ENCODE results near the gene ITPK1. TPM values are rescaled to one million over a fixed set of nuclear protein-coding genes. Genes with fewer than 3 reads are reported as not detected.

Gene ITPK1
- polyA plus RNA-seq, 4 donors: 98.8 to 153 (median 138) TPM

DNA sequence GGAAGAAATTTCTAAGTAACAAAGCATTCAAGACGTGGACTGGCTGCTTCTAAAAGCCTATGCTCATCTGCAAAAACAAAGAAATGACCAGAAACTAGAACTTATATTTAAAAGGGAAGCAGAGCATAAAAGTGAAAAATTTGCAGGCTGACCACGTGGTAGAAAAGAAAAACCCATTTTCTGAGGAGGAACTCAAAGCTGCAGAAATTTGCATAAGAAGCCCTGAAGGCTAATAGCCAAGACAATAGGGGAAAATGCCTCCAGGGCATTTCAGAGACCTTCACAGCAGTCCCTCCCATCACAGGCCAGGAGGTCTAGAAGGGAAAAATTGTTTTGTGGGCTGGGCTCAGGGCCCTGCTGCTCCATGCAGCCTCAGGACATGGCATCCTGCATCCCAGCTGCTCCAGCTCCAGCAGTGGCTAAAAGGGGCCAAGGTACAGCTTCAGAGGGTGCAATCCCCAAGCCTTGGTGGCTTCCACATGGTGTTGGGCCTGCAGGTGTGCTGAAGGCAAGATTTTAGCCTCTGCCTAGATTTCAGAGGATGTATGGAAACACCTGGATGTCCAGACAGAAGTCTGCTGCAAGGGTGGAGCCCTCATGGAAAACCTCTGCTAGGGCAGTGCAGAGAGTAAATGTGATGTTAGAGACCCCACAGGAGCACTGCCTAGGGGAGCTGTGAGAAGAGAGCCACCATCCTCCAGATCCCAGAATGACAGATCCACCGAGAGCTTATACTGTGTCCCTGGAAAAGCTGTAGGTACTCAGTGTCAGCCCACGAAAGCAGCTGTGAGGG is 137.3 kb downstream of the ITPK1 start:
- FAIRE-seq (no peak), DNase-seq (no peak)
- no peak overlapping the region for H3K4me3 ChIP-seq (ENCODE audit: low read depth in 1 of 3, low read length in 3 of 3)
- peaks cover 0 to 71% of the 10 kb centered on the region in 2 donors for H3K9me3 ChIP-seq (ENCODE audit: control insufficient read depth in 2 of 2, insufficient read depth in 1 of 2, low read depth in 1 of 2, low read length in 1 of 2)
- no peak overlapping the region for H3K27ac ChIP-seq (ENCODE audit: low read depth in 1 of 3, low read length in 2 of 3)
- 86 to 95% (median 89%) methylated on average over 4 of the region's 4 CpGs for WGBS, 3 donors
- H3K4me1 ChIP-seq (ENCODE audit: control insufficient read depth in 3 of 3, insufficient read depth in 2 of 3, low read depth in 1 of 3, low read length in 2 of 3): peaks cover 0 to 6% (median 0%) of the 10 kb centered on the region in 3 donors
- H3K27me3 ChIP-seq (ENCODE audit: control insufficient read depth in 3 of 3, insufficient read depth in 3 of 3, low read length in 3 of 3): no peaks in the 10 kb centered on the region
- H3K36me3 ChIP-seq (ENCODE audit: control insufficient read depth in 3 of 3, insufficient read depth in 2 of 3, low read depth in 1 of 3, low read length in 3 of 3): peaks cover 0 to 86% (median 9%) of the 10 kb centered on the region in 3 donors

DNA sequence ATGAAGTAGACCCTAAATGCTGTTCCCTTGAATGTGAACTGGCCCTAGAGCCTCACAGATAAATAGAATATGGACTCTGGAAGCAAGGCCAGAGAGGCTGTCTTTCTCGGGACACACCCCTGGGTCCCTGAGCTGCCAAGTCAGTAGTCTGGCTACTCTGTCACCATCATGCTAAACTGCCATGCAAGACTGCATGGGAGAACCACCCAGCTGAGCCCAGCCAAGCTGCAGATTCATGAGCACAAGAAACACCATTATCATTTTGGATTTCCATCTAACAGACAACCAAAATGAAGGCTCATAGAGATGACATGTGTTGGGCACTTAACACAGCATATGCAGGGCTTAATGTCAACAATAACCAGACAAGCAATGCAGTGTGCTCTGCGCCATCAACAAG is 139.5 kb downstream of the ITPK1 start:
- Histone ChIP-seq H3K27me3 (ENCODE audit: control insufficient read depth in 3 of 3, insufficient read depth in 3 of 3, low read length in 3 of 3) (no peaks in the 10 kb centered on the region), H3K4me3 (ENCODE audit: low read depth in 1 of 3, low read length in 3 of 3) (no peak overlapping the region), H3K9me3 (ENCODE audit: control insufficient read depth in 2 of 2, insufficient read depth in 1 of 2, low read depth in 1 of 2, low read length in 1 of 2) (peaks cover 0 to 67% of the 10 kb centered on the region in 2 donors), H3K36me3 (ENCODE audit: control insufficient read depth in 3 of 3, insufficient read depth in 2 of 3, low read depth in 1 of 3, low read length in 3 of 3) (peaks cover 0 to 87% (median 6%) of the 10 kb centered on the region in 3 donors), H3K4me1 (ENCODE audit: control insufficient read depth in 3 of 3, insufficient read depth in 2 of 3, low read depth in 1 of 3, low read length in 2 of 3) (peaks cover 0 to 7% (median 0%) of the 10 kb centered on the region in 3 donors), H3K27ac (ENCODE audit: low read depth in 1 of 3, low read length in 2 of 3) (no peak overlapping the region)
- FAIRE-seq (no peak), DNase-seq (peak in 1 of 2 donors; percentile 31)
- 92 to 100% (median 99%) methylated on average over 2 of the region's 2 CpGs for WGBS, 3 donors

DNA sequence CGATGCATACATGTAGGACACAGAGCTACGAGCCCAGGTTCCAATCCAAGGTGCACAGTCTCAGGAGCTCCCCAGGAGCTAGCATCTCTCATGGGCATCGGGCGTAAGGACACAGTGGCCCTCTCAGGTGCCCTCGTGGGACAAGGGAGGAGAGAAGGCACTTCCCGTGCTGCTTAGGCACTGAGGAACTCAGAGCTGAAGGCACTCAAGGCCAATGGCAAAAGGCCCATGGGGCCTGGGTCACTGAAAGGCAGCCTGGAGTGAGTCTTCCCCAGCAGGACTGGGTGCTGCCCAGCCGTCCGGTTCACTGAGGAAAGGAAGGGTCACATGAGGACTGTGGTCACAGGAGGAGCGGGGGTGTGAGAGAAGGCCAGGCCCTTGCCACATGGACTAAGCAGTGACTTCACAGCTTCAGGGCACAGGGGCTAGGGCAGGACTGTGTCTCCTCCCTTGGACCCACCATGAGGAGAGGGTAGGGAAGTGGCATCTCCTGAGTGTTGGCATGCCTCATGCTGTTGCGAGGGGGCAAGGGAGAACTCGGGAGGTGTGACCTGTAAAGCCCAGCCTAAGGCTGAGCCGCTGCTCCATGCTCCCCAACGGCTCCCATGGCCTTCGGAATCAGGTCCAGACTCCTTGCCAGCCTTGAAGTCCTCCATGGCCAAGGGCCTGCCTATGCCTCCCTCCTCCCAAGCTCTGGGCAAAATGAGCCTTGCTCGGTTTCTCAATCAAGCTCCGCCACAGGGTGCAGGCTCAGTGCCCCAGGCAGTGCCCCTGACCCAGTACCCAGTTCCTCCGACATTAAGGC is 141.0 kb downstream of the ITPK1 start:
- Histone ChIP-seq H3K27ac (ENCODE audit: low read depth in 1 of 3, low read length in 2 of 3) (no peak overlapping the region), H3K4me3 (ENCODE audit: low read depth in 1 of 3, low read length in 3 of 3) (no peak overlapping the region), H3K4me1 (ENCODE audit: control insufficient read depth in 3 of 3, insufficient read depth in 2 of 3, low read depth in 1 of 3, low read length in 2 of 3) (peaks cover 0 to 20% (median 0%) of the 10 kb centered on the region in 3 donors), H3K36me3 (ENCODE audit: control insufficient read depth in 3 of 3, insufficient read depth in 2 of 3, low read depth in 1 of 3, low read length in 3 of 3) (peaks cover 0 to 80% (median 4%) of the 10 kb centered on the region in 3 donors), H3K9me3 (ENCODE audit: control insufficient read depth in 2 of 2, insufficient read depth in 1 of 2, low read depth in 1 of 2, low read length in 1 of 2) (peaks cover 0 to 61% of the 10 kb centered on the region in 2 donors), H3K27me3 (ENCODE audit: control insufficient read depth in 3 of 3, insufficient read depth in 3 of 3, low read length in 3 of 3) (no peaks in the 10 kb centered on the region)
- FAIRE-seq: no peak
- no peak for DNase-seq
- WGBS, 3 donors: 90 to 96% (median 96%) methylated on average over 12 to 17 of the region's 17 CpGs

DNA sequence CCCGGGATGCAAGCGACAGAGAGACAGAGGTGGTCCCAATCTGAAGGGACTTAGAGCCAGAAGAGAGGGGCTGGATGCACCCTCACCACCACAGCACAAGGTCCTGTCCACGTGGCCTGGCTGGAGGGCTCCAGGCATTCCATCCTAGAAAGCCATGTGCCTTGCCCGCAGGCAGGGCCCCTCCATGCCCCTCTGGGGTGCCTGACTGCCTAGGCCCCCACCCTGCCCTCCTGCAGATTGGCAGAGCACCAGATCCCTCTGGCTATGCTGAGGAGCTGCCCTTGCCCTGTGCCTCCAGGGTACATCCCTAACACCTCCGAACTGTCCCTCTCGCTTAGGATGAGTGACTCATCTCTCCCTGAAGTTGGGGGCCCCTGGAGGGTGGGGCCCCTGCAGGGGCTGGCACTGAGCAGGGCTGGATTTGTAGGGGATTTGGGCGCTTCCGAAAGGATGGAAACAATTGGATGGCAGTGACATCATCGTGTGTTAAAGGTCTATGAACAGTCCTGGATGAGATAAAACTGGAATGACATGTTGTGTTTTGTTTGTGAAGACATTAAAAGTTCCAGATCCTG is 141.8 kb downstream of the ITPK1 start:
- H3K27ac ChIP-seq (ENCODE audit: low read depth in 1 of 3, low read length in 2 of 3): peak overlapping the region in 2 of 3 donors; percentile 5 to 56
- peaks cover 0 to 54% of the 10 kb centered on the region in 2 donors for H3K9me3 ChIP-seq (ENCODE audit: control insufficient read depth in 2 of 2, insufficient read depth in 1 of 2, low read depth in 1 of 2, low read length in 1 of 2)
- H3K4me3 ChIP-seq (ENCODE audit: low read depth in 1 of 3, low read length in 3 of 3): no peak overlapping the region
- H3K36me3 ChIP-seq (ENCODE audit: control insufficient read depth in 3 of 3, insufficient read depth in 2 of 3, low read depth in 1 of 3, low read length in 3 of 3): peaks cover 0 to 81% (median 4%) of the 10 kb centered on the region in 3 donors
- no peaks in the 10 kb centered on the region for H3K27me3 ChIP-seq (ENCODE audit: control insufficient read depth in 3 of 3, insufficient read depth in 3 of 3, low read length in 3 of 3)
- DNase-seq (no peak), FAIRE-seq (no peak)
- H3K4me1 ChIP-seq (ENCODE audit: control insufficient read depth in 3 of 3, insufficient read depth in 2 of 3, low read depth in 1 of 3, low read length in 2 of 3): peaks cover 0 to 26% (median 0%) of the 10 kb centered on the region in 3 donors
- 77 to 92% (median 92%) methylated on average over 9 of the region's 9 CpGs for WGBS, 3 donors

DNA sequence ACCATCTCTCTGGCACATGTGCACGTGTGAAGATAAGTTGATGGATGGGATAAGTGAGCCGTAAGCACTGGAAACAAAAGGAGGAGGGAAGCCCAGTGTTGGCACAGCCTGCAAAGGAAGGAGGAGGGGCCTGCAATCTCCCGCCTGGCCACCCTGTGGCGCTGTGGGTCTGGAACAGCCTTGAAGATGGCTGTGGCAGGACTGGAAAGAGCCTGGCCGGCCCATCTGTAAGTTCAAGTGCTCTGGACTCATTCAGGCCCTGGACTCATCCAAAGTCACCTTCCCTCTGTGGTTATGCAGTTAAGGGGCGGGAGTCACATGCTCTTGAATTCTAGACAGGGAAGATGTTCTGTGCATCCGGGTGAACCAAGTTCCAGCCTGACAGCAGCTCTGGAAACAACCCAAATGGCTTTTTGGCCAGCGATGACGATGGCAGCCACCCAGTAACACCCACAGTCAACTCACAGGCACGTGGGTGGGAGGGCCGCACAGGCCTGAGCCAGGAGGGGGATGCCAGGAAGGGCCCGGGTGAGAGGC is 142.4 kb downstream of the ITPK1 start:
- H3K9me3 ChIP-seq (ENCODE audit: control insufficient read depth in 2 of 2, insufficient read depth in 1 of 2, low read depth in 1 of 2, low read length in 1 of 2): peaks cover 0 to 48% of the 10 kb centered on the region in 2 donors
- peaks cover 0 to 26% (median 0%) of the 10 kb centered on the region in 3 donors for H3K4me1 ChIP-seq (ENCODE audit: control insufficient read depth in 3 of 3, insufficient read depth in 2 of 3, low read depth in 1 of 3, low read length in 2 of 3)
- no peak overlapping the region for H3K4me3 ChIP-seq (ENCODE audit: low read depth in 1 of 3, low read length in 3 of 3)
- peak; percentile 60 to 66 for DNase-seq
- no peak for FAIRE-seq
- H3K27me3 ChIP-seq (ENCODE audit: control insufficient read depth in 3 of 3, insufficient read depth in 3 of 3, low read length in 3 of 3): no peaks in the 10 kb centered on the region
- peaks cover 0 to 81% (median 4%) of the 10 kb centered on the region in 3 donors for H3K36me3 ChIP-seq (ENCODE audit: control insufficient read depth in 3 of 3, insufficient read depth in 2 of 3, low read depth in 1 of 3, low read length in 3 of 3)
- H3K27ac ChIP-seq (ENCODE audit: low read depth in 1 of 3, low read length in 2 of 3): peak overlapping the region in 1 of 3 donors; percentile 56
- 66 to 77% (median 74%) methylated on average over 12 of the region's 12 CpGs for WGBS, 3 donors

DNA sequence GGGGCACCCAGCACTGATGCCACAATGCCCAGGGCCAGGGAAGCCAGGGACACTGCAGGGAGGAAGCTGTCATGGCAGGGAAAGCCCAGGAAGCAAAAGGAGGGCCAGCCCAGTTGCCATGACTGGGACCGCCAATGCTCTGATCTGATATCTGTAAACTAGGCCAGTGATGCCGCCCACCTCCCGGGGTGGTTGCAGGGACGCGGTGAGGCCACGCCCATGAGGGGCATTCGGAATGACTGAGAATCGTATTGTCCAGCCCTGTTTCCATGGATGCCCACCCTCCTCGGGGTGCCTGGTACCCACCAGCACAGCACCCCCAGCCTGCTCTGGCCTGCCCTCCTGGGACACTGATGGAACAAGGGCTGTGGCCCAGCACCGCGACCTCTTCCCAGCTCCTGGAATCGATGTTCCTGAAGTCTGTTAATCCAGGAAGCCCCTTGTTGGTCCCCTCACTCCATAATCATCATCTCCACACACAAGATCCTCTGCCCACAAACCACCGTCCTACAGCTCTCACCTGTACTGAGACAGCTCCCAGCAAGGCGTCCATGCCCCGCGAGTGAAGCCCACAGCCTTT is 144.0 kb downstream of the ITPK1 start:
- H3K4me3 ChIP-seq (ENCODE audit: low read depth in 1 of 3, low read length in 3 of 3): no peak overlapping the region
- peaks cover 0 to 26% (median 0%) of the 10 kb centered on the region in 3 donors for H3K4me1 ChIP-seq (ENCODE audit: control insufficient read depth in 3 of 3, insufficient read depth in 2 of 3, low read depth in 1 of 3, low read length in 2 of 3)
- no peak overlapping the region for H3K27ac ChIP-seq (ENCODE audit: low read depth in 1 of 3, low read length in 2 of 3)
- FAIRE-seq (no peak), DNase-seq (no peak)
- peaks cover 0 to 33% of the 10 kb centered on the region in 2 donors for H3K9me3 ChIP-seq (ENCODE audit: control insufficient read depth in 2 of 2, insufficient read depth in 1 of 2, low read depth in 1 of 2, low read length in 1 of 2)
- no peaks in the 10 kb centered on the region for H3K27me3 ChIP-seq (ENCODE audit: control insufficient read depth in 3 of 3, insufficient read depth in 3 of 3, low read length in 3 of 3)
- 94 to 98% (median 96%) methylated on average over 12 to 16 of the region's 16 CpGs for WGBS, 3 donors
- H3K36me3 ChIP-seq (ENCODE audit: control insufficient read depth in 3 of 3, insufficient read depth in 2 of 3, low read depth in 1 of 3, low read length in 3 of 3): peaks cover 0 to 71% (median 0%) of the 10 kb centered on the region in 3 donors

DNA sequence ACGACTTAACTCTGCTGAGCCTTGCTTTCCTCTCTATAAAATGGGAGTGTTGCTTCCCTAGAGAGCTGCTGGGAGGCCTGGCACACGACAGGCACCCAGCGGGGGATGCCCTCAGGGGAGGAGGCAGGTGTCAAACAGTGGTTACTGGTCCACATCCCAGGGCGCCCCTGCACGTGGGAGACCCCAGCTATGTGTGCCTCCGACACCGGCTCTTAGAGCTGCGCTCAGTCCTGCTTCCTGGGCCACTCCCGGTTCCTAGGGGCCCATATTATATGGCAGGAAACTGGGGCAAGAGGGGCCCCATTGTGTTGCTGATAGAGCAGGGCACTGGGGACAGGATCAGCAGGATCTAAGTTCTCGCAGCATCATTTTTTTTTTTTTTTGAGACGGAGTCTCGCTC is 145.5 kb downstream of the ITPK1 start:
- Histone ChIP-seq H3K4me1 (ENCODE audit: control insufficient read depth in 3 of 3, insufficient read depth in 2 of 3, low read depth in 1 of 3, low read length in 2 of 3) (peaks cover 0 to 26% (median 0%) of the 10 kb centered on the region in 3 donors), H3K4me3 (ENCODE audit: low read depth in 1 of 3, low read length in 3 of 3) (no peak overlapping the region), H3K9me3 (ENCODE audit: control insufficient read depth in 2 of 2, insufficient read depth in 1 of 2, low read depth in 1 of 2, low read length in 1 of 2) (peaks cover 0 to 19% of the 10 kb centered on the region in 2 donors), H3K27ac (ENCODE audit: low read depth in 1 of 3, low read length in 2 of 3) (peak overlapping the region in 1 of 3 donors; percentile 84), H3K27me3 (ENCODE audit: control insufficient read depth in 3 of 3, insufficient read depth in 3 of 3, low read length in 3 of 3) (no peaks in the 10 kb centered on the region), H3K36me3 (ENCODE audit: control insufficient read depth in 3 of 3, insufficient read depth in 2 of 3, low read depth in 1 of 3, low read length in 3 of 3) (peaks cover 0 to 63% (median 0%) of the 10 kb centered on the region in 3 donors)
- WGBS, 3 donors: 82 to 89% (median 85%) methylated on average over 12 of the region's 12 CpGs
- FAIRE-seq (no peak), DNase-seq (peak in 1 of 2 donors; percentile 72)

Data from small intestine (tissue), 7 donors.